A673 (cell line): ENCODE results near the gene STC2. TPM values are rescaled to one million over a fixed set of nuclear protein-coding genes. Genes with fewer than 3 reads are reported as not detected.

Experiments
- BruUV-seq: library from RNA; stranded (reverse); fragments of 400-500 nt; replicated peaks from 2 replicates; lab custom pipeline; 2021; lab: Mats Ljungman, UMichigan
- CTCF ChIA-PET: fragments of 300-600 bp; sonication (Branson Sonifier 250); formaldehyde crosslinking; loops from one replicate; lab custom pipeline; 2022; ENCODE audit warnings: antibody characterized with exemption; lab: Charles Lee
- POLR2A ChIA-PET: fragments of 300-600 bp; sonication (Branson Sonifier 250); formaldehyde crosslinking; loops from one replicate; lab custom pipeline; 2022; ENCODE audit warnings: antibody characterized with exemption; ENCODE audit not compliant: low non-redundant PET; lab: Charles Lee
- DNase-seq: peaks from one replicate; pipeline ENCODE4 v3.0.0-alpha.2; 2015; ENCODE audit warnings: low spot score
- H3K27ac ChIP-seq: fragments of 200-600 bp; sonication (generic); 2 replicates; pipeline ENCODE4 v1.5.1; 2016; ENCODE audit warnings: mixed run types, low read depth, mild to moderate bottlenecking, mixed read lengths, antibody characterized with exemption, low read length; ENCODE audit not compliant: poor library complexity, severe bottlenecking
- H3K27me3 ChIP-seq: fragments of 200-600 bp; sonication (generic); replicated peaks from 2 replicates; pipeline ENCODE4 v1.6.1; 2017; ENCODE audit warnings: mixed run types, low read depth, mild to moderate bottlenecking, mixed read lengths, antibody characterized with exemption, low read length; ENCODE audit not compliant: insufficient read depth, poor library complexity
- H3K36me3 ChIP-seq: fragments of 200-600 bp; sonication (generic); 2 replicates; pipeline ENCODE4 v1.6.1; 2016; ENCODE audit warnings: mixed run types, mild to moderate bottlenecking, mixed read lengths, antibody characterized with exemption, low read length; ENCODE audit not compliant: insufficient read depth, poor library complexity, severe bottlenecking
- H3K4me1 ChIP-seq: fragments of 200-600 bp; sonication (generic); 2 replicates; pipeline ENCODE4 v1.6.1; 2017; ENCODE audit warnings: mixed run types, mild to moderate bottlenecking, mixed read lengths, antibody characterized with exemption, low read length; ENCODE audit not compliant: insufficient read depth, poor library complexity, severe bottlenecking
- H3K4me3 ChIP-seq: fragments of 200-600 bp; sonication (generic); 2 replicates; pipeline ENCODE4 v1.5.1; 2016; ENCODE audit warnings: low read depth, mixed run types, mild to moderate bottlenecking, mixed read lengths, low read length; ENCODE audit not compliant: poor library complexity, severe bottlenecking
- H3K9me3 ChIP-seq: fragments of 200-600 bp; sonication (generic); 2 replicates; pipeline ENCODE4 v1.6.1; 2016; ENCODE audit warnings: mixed run types, low read depth, mild to moderate bottlenecking, mixed read lengths, antibody characterized with exemption, low read length; ENCODE audit not compliant: poor library complexity, severe bottlenecking
- EZH2 ChIP-seq: fragments of 200-600 bp; sonication (generic); IDR thresholded peaks from 2 replicates; pipeline ENCODE4 v1.6.1; 2017; ENCODE audit warnings: borderline replicate concordance, low read depth, mild to moderate bottlenecking, mixed read lengths, antibody characterized with exemption, low read length; ENCODE audit not compliant: poor library complexity, severe bottlenecking
- intact Hi-C: fragments of 100-400 bp; cut with micrococcal nuclease; formaldehyde crosslinking; loops from one replicate; pipeline ENCODE4 v1.10.0; 2022; ENCODE audit not compliant: unreplicated experiment
- total RNA-seq: library from RNA; stranded (reverse); gene quantifications from 2 replicates; pipeline ENCODE4 v1.2.3, GENCODE V29; 2021
- TF ChIP-seq, protein P1 (sequence below): fragments of 300-800, 200-600 bp; sonication (generic); conservative IDR thresholded peaks from 2 replicates; pipeline ENCODE4 v1.5.1; 2017; ENCODE audit warnings: low read depth, mild to moderate bottlenecking, antibody characterized with exemption, low read length, moderate library complexity, mixed read lengths

Gene STC2
- total RNA-seq, 1 experiment from 2014 or later = 19.2 TPM

DNA sequence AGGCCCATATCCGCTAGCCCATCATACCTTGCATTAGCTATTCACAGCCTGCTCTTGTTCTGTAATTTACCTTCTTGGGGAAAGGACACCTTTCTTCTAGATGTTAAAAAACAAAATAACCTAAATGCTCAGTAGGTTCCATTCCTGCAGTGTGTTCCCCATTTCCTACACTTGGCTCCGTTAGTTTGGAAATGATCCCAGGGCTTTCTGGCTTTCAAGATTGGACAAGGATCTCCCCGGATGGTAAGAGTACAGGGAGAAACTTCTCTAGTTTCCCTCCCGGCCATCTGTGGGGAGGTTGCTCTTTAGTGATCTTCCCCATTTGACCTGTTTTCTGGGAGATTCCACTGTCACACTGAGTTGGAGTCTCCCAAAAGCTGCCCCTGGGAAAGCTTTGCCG lies 27.3 kb upstream of the STC2 start:
- ChIA-PET POLR2A (no interaction called here), CTCF (no interaction called here)
- BruUV-seq = no TSS peak
- intact Hi-C loops = no loop called here
- H3K4me1 ChIP-seq = no peaks in the 10 kb centered on the region
- no peaks in the 10 kb centered on the region for H3K36me3 ChIP-seq
- peaks cover 15% of the 10 kb centered on the region for H3K27me3 ChIP-seq
- H3K4me3 ChIP-seq = no peak overlapping the region
- no peak for DNase-seq
- H3K27ac ChIP-seq = no peak overlapping the region
- no peaks in the 10 kb centered on the region for H3K9me3 ChIP-seq
- no peak for TF ChIP-seq EZH2
- TF ChIP-seq, protein P1, sequence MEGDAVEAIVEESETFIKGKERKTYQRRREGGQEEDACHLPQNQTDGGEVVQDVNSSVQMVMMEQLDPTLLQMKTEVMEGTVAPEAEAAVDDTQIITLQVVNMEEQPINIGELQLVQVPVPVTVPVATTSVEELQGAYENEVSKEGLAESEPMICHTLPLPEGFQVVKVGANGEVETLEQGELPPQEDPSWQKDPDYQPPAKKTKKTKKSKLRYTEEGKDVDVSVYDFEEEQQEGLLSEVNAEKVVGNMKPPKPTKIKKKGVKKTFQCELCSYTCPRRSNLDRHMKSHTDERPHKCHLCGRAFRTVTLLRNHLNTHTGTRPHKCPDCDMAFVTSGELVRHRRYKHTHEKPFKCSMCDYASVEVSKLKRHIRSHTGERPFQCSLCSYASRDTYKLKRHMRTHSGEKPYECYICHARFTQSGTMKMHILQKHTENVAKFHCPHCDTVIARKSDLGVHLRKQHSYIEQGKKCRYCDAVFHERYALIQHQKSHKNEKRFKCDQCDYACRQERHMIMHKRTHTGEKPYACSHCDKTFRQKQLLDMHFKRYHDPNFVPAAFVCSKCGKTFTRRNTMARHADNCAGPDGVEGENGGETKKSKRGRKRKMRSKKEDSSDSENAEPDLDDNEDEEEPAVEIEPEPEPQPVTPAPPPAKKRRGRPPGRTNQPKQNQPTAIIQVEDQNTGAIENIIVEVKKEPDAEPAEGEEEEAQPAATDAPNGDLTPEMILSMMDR = no peak

DNA sequence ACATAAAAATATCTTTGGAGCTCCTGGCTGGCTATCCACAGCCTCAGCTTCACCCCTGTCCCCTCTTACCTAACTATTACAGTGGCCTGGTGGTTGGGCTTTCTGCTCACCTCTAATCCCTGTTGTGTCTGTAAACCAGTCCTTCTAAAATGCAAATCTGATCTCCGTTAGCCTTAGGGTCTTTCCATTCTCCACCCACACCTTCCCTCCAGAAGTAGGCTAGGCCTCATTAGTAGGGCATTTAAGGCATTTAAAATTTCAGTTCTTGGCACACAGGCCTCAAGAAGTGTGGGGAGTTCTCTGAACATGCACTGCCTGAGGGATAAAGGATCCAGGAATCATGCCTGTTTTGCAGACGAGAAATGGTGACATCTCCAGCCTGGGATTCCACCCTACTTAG lies 26.4 kb upstream of the STC2 start:
- Histone ChIP-seq H3K27me3 (peaks cover 11% of the 10 kb centered on the region), H3K36me3 (no peaks in the 10 kb centered on the region), H3K4me3 (no peak overlapping the region), H3K27ac (no peak overlapping the region), H3K9me3 (no peaks in the 10 kb centered on the region), H3K4me1 (no peaks in the 10 kb centered on the region)
- TF ChIP-seq, protein P1 = no peak
- TF ChIP-seq EZH2 = no peak
- intact Hi-C loops = no loop called here
- CTCF ChIA-PET = no interaction called here
- DNase-seq = no peak
- BruUV-seq = no TSS peak
- POLR2A ChIA-PET = no interaction called here

DNA sequence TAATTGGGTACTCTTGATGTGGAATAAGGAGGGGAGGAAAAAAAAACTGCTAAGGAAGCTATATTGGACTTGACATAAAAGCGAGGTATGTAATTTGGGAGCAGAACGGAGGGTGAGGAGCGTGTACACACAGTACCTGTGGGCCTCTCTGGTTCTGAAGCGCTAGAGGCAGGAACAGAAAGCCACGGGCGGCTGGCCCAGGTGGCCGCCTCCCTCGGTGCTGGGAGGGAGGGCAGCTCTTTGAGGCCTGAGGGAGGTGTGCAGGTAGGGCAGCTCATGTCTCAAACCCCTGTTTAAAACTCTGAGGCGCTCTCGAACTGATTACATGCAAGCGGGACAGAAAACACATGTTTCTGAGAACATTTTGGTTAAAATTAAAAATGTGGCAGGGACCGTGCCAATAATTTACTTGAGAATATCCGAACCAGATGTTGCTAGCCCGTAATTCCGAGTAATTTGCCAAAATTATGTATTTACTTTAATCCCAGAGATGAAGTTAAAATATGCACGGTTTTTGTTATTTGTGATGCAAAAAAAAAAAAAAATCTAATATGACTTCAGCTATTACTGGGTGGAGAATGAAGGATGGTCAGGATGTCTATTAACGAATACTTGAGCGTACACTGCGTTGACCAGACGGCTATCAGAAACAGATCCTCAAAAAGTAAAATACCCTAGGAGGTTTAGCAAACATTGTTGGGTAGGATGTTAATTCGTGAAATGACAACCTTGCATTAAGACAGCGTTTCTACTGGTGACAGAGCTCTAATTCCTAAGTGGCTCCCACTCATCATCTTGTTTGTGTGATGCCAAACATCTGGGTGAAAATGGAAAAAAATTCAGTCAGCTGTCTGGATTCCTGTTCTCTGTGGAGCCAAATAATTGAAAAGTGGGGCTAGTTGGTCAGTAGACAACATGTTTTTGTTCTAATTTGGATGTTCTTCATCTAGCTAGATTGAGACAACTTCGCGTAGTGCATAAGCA lies 24.4 kb upstream of the STC2 start:
- Histone ChIP-seq H3K36me3 (no peaks in the 10 kb centered on the region), H3K4me1 (no peaks in the 10 kb centered on the region), H3K27ac (no peak overlapping the region), H3K9me3 (no peaks in the 10 kb centered on the region), H3K4me3 (no peak overlapping the region), H3K27me3 (peaks cover 7% of the 10 kb centered on the region)
- CTCF ChIA-PET = no interaction called here
- no peak for DNase-seq
- POLR2A ChIA-PET = no interaction called here
- intact Hi-C loops = no loop called here
- BruUV-seq = no TSS peak
- TF ChIP-seq, protein P1 = no peak
- TF ChIP-seq EZH2 = no peak
